HL-60 (cell line): Measurements from ENCODE around the gene TMEM117.

ENCODE experiments used
- GABPA ChIP-seq: IDR thresholded peaks from 2 replicates; pipeline ENCODE4 v1.6.1; 2012; ENCODE audit warnings: low read depth
- TF ChIP-seq, protein P1 (sequence below): IDR thresholded peaks from one replicate; pipeline ENCODE4 v1.5.1; 2011; ENCODE audit warnings: low read length, control low read depth, inconsistent platforms; ENCODE audit not compliant: insufficient read depth

GRCh38 chr12:43921666-43922337, 85.9 kb downstream of the TMEM117 start:
- TF ChIP-seq, protein P1, sequence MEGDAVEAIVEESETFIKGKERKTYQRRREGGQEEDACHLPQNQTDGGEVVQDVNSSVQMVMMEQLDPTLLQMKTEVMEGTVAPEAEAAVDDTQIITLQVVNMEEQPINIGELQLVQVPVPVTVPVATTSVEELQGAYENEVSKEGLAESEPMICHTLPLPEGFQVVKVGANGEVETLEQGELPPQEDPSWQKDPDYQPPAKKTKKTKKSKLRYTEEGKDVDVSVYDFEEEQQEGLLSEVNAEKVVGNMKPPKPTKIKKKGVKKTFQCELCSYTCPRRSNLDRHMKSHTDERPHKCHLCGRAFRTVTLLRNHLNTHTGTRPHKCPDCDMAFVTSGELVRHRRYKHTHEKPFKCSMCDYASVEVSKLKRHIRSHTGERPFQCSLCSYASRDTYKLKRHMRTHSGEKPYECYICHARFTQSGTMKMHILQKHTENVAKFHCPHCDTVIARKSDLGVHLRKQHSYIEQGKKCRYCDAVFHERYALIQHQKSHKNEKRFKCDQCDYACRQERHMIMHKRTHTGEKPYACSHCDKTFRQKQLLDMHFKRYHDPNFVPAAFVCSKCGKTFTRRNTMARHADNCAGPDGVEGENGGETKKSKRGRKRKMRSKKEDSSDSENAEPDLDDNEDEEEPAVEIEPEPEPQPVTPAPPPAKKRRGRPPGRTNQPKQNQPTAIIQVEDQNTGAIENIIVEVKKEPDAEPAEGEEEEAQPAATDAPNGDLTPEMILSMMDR: no peak
- no peak for TF ChIP-seq GABPA
